ENCODE data around the gene HOXD3. TPM values are rescaled to one million over a fixed set of nuclear protein-coding genes. Genes with fewer than 3 reads are reported as not detected.

HOXD3 gene
- total RNA-seq, 1 experiment from 2014 or later, result not detected

- H3K23me2 ChIP-seq (ENCODE audit: insufficient read length, low read depth, low read length, poor library complexity, severe bottlenecking), result peaks cover 2% of the 10 kb centered on the region
- Mint-ChIP-seq H3K4me1 (peaks cover 11 to 20% of the 10 kb centered on the region in 2 experiments), H3K27ac (no peak overlapping the region; a peak in 1 of 7 replicates), H3K36me3 (ENCODE audit: insufficient read depth in 1 of 3, low read depth in 3 of 3) (no peaks in the 10 kb centered on the region), H3K27me3 (ENCODE audit: low read depth) (peaks cover 98% of the 10 kb centered on the region), H3K4me3 (no peak overlapping the region; a peak in 1 of 5 replicates), H3K9me3 (peaks cover 0 to 3% of the 10 kb centered on the region in 2 experiments; a peak in 1 of 5 replicates)
- no peak overlapping the region for H4K91ac ChIP-seq (ENCODE audit: insufficient read length, low read depth, low read length)
- H3K79me2 ChIP-seq (ENCODE audit: insufficient read depth, low read length), result no peaks in the 10 kb centered on the region
- no peak overlapping the region for H4K5ac ChIP-seq (ENCODE audit: insufficient read length, low read depth, low read length)
- H2BK5ac ChIP-seq (ENCODE audit: insufficient read length, low read length), result no peak overlapping the region
- H4K8ac ChIP-seq (replicated peaks; ENCODE audit: insufficient read length, low read depth, low read length), result no peak overlapping the region
- no peaks in the 10 kb centered on the region for H3K79me1 ChIP-seq (ENCODE audit: insufficient read depth, low read depth, low read length, poor library complexity, severe bottlenecking)
- H3K27ac ChIP-seq (ENCODE audit: insufficient read length, low read depth, low read length), result no peak overlapping the region
- no peak overlapping the region for H3K56ac ChIP-seq (ENCODE audit: insufficient read length, low read depth, low read length)
- no peak for TF ChIP-seq CTCF (conservative IDR thresholded peaks at IDR 0.05)
- no peak overlapping the region for H2AFZ ChIP-seq (ENCODE audit: low read length)
- H3K4me2 ChIP-seq (ENCODE audit: insufficient read depth, insufficient read length, low read length), result no peak overlapping the region
- WGBS (ENCODE audit: extremely low coverage, insufficient read length, low lambda C conversion rate), result no CpG with 5 or more reads among the region's 2 CpGs
- H2BK120ac ChIP-seq (ENCODE audit: low read depth, low read length, poor library complexity, severe bottlenecking), result no peak overlapping the region
- no peak overlapping the region for H3K14ac ChIP-seq (ENCODE audit: insufficient read depth, low read length)
- no peak overlapping the region for H3K9ac ChIP-seq (ENCODE audit: extremely low read depth, insufficient read length, low read length)
- peaks cover 3% of the 10 kb centered on the region for H3K4me1 ChIP-seq (ENCODE audit: insufficient read depth, low read length)
- no peak overlapping the region for H3T11ph ChIP-seq (ENCODE audit: low read length)
- H4K20me1 ChIP-seq (ENCODE audit: control insufficient read depth, insufficient read depth, insufficient read length), result no peaks in the 10 kb centered on the region
- H3K18ac ChIP-seq (ENCODE audit: insufficient read length, low read depth, low read length), result no peak overlapping the region
- peaks cover 80% of the 10 kb centered on the region for H3K27me3 ChIP-seq (ENCODE audit: insufficient read depth, low read length)
- H2BK20ac ChIP-seq (ENCODE audit: low read depth, low read length, poor library complexity, severe bottlenecking), result no peak overlapping the region
- H2AK5ac ChIP-seq (ENCODE audit: insufficient read length, low read length), result no peak overlapping the region
- no peak overlapping the region for H3K23ac ChIP-seq (ENCODE audit: insufficient read length, low read depth, low read length)
- no peaks in the 10 kb centered on the region for H3K9me3 ChIP-seq (ENCODE audit: control insufficient read depth, low read depth, low read length)
- H2BK12ac ChIP-seq (ENCODE audit: insufficient read length, low read depth, low read length), result no peak overlapping the region
- no peak overlapping the region for H3K4ac ChIP-seq (ENCODE audit: low read depth, low read length)
- no peak for DNase-seq
- H2BK15ac ChIP-seq (ENCODE audit: low read depth, low read length), result no peak overlapping the region
Observed at GRCh38 chr2:176186024-176186423, 28.9 kb downstream of the HOXD3 start.

Data from H9 (cell line).